ENCODE results near the gene ZNF444.
"Not testable (repeated sequence)": the region's sequence is repeated elsewhere in the genome, so short reads cannot be mapped to it uniquely, and the experiment has no call there.

Gene ZNF444

DNA sequence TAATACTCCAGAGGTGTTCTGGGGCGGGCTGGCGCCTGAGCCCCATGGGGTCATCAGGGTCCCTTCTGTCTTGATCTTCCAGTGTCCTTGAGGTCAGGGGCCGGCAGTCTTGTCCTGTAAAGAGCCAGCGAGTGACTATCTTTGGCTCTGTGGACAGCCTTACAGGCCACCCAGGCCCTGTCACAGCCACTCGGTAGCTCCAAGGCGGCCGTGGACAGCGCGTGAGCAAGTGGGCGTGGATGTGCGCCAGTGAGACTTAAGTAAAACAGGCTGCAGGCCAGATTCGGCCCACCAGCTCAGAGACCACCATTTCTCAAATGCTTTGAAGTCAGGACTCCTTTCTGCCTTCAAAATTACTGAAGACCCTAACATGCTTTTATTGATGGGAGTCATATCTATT is 3.7 kb downstream of the ZNF444 start:
- in situ Hi-C loops (cut with HindIII; ENCODE audit: low sequenced_read_pairs) = no loop called here

DNA sequence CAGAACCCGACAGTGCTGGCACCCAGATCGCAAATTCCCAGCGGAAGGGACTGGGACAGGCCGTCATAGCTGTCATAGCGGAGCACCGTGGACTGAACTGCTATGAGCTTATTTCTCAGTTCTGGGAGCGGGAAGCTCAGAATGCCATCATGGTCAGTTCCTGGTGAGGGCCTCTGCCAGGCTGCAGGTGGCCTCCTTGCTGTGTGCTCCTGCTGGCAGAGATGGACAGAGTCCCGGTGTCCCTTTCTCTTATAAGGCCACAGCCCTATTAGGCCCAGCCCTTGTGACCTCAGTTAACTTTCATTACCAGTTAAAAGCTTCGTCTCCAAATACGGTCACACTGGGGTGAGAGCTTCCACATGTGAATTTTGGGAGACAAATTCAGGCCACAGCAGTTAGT is 4.6 kb downstream of the ZNF444 start:
- in situ Hi-C loops (cut with HindIII; ENCODE audit: low sequenced_read_pairs) = no loop called here

GRCh38 chr19:56146904-56147303 is 5.8 kb downstream of the ZNF444 start:
- in situ Hi-C loops (cut with HindIII; ENCODE audit: low sequenced_read_pairs) = no loop called here

DNA sequence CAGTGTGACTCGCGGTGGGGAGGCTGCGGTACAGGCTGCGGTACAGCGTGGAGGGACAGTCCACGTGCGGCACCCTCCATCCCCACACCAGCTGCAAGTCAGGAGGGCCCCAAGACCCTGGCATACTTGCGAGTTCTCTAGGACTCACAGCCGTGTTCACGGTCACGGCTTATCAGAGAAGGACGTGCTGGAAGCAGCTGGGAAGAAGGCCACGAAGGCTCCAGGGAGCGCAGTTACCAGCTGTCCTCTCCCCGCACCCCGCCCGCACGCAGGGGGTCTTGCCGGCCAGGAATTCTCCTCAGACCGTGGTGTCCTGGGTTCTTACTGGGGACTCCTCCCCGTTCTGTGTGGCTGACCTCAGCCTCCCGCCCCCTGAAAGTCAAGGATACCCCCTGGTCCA is 6.2 kb downstream of the ZNF444 start:
- in situ Hi-C loops (cut with HindIII; ENCODE audit: low sequenced_read_pairs) = no loop called here

GRCh38 chr19:56148096-56148495 is 7.0 kb downstream of the ZNF444 start:
- in situ Hi-C loops (cut with HindIII; ENCODE audit: low sequenced_read_pairs) = no loop called here

- in situ Hi-C loops (cut with HindIII; ENCODE audit: low sequenced_read_pairs) = not testable (repeated sequence)
These were observed 8.0 kb downstream of the ZNF444 start for GRCh38 chr19:56148955-56149655.

DNA sequence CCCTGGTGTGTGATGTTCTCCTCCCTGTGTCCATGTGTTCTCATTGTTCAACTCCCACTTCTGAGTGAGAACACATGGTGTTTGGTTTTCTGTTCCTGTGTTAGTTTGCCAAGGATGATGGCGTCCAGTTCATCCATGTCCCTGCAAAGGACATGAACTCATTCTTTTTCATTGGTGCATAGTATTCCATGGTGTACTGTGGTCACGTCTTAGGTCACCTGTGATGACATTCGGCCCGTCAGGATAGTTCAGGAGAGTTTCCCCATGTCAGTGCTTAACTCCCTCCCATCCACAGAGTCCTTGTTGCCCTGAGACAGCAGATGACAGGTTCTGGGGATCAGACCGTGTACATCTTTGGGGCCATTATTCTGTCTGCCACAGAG is 8.6 kb downstream of the ZNF444 start:
- in situ Hi-C loops (cut with HindIII; ENCODE audit: low sequenced_read_pairs) = no loop called here

GRCh38 chr19:56150358-56150757 is 9.3 kb downstream of the ZNF444 start:
- in situ Hi-C loops (cut with HindIII; ENCODE audit: low sequenced_read_pairs) = no loop called here

DNA sequence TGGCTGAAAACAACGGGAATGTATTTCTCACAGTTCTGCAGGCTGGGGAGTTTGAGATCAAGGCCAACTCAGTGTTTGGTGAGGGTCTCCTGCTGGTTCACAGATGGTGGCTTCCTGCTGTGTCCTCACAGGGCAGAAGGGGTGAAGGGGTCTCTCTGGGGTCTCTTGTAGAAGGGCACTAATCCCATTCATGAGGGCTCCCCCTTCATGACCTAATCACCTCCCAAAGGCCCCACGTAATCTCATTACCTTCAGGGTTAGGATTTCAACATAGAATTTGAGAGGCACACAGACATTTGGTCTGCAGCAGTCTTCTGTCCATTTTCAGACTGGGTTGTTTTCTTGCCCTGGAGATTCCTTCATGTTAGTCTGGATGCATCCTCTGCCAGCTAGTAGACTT is 11.6 kb downstream of the ZNF444 start:
- in situ Hi-C loops (cut with HindIII; ENCODE audit: low sequenced_read_pairs) = no loop called here

DNA sequence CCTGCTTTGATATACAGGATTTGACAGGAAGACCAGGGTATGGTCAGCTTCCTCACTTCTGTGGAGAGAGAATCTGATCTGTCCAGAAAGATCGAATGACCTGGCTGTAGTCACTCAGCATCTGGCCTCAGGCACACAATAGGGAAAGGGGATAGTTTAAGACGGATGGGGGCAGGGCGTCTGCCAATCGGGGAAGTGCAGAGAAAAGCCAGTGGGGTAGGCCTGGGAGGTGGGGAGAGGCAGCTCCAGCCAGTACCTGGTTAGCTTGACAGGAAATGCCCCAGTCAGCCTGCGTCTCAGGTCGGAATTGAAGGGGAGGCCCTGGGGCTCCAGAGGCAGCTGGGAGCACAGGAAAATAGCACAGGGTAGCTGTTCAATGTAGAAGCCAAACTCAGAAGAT is 12.4 kb downstream of the ZNF444 start:
- in situ Hi-C loops (cut with HindIII; ENCODE audit: low sequenced_read_pairs) = no loop called here

DNA sequence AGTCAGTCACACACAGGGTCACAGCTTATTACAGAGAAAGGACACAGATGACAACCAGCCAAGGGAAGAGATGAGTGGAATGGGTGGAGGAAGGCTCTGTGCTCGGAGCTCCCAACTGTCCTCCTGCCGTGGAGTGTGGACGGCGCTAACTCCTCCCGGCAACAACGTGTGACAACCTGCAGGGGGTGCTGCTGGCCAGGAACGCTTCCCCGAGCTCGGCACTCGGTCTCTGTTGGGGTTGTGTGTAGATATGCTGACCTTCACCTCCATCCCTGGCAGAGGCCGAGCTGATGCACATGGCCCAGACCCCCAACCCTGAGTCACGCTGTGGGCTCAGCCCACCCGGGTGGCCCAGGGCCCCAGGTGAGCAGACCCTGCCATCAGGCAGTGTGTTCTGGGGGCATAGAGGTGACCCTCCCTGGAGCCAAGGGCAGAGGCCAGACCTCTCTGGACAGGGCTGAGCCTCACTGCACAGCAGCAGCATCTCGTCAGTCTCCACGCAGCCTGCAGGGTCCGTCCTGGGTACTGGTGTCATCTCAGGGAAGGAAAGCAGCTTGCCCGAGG is 14.1 kb downstream of the ZNF444 start:
- in situ Hi-C loops (cut with HindIII; ENCODE audit: low sequenced_read_pairs) = no loop called here

DNA sequence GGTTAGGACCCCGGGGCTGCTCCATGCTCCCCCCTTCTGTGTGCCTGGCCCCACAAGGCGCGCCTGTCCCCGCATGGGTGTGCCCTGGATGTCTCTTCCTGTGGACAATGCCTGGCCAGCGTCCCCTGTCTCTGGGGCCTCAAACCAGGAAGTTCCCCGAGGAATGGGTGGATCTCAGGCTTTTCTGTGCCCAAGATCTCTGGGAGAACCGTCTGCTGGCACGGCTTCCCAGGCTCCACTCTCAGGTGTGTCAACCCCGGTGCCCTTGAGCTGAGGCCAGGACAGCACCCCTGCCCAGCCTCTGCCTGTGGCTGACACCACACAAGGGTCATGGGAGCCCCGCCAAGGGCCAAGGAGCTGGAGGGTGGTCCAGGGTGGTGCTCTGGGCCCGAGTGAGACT is 15.7 kb downstream of the ZNF444 start:
- in situ Hi-C loops (cut with HindIII; ENCODE audit: low sequenced_read_pairs) = no loop called here

DNA sequence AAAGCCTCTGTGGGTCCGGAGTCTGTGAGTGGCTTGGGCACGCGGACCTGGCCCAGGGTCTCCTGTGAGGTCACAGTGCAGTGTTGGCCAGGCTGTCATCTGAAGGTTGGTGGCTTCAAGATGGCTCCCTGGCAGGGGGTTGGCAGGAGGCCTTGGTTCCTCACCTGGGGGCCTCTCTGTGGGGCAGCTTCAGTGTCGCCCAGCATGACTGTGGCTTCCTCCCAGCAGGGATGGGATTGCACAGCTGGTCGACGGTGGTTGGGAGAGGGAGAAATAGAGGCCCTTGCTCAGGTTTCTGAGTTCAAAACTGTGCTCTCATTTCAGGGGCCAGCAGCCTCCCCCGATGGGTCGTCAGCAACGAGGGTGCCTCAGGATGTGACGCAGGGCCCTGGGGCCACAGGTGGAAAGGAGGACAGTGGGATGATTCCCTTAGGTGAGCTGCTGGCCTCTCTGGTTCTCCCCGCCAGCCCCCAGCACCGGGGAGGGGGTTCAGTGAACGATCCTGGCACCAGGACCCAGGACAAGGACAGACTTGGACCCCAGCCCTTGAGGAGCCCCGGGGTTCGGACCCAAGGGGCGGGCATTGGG is 17.2 kb downstream of the ZNF444 start:
- in situ Hi-C loops (cut with HindIII; ENCODE audit: low sequenced_read_pairs) = no loop called here

DNA sequence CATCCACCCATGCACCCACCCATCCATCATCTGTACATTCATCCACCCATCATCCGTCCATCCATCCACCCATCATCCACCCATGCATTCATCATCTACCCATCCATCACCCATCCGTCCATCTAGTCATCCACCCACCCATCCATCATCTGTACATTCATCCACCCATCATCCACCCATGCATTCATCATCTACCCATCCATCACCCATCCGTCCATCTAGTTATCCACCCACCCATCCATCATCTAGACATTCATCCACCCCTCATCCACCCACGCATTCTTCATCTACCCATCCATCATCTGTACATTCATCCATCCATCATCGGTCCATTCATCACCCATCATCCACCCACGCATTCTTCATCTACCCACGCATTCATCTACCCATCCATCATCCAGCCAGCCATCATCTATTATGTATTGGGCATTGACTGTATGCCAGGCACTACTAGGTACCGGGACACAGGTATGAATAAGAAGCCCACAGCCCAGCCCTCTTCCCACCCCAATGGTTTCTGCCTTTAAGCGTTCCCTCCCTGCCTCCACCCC is 18.0 kb downstream of the ZNF444 start:
- in situ Hi-C loops (cut with HindIII; ENCODE audit: low sequenced_read_pairs) = no loop called here

GRCh38 chr19:56159622-56160271 is 18.7 kb downstream of the ZNF444 start:
- in situ Hi-C loops (cut with HindIII; ENCODE audit: low sequenced_read_pairs) = no loop called here

DNA sequence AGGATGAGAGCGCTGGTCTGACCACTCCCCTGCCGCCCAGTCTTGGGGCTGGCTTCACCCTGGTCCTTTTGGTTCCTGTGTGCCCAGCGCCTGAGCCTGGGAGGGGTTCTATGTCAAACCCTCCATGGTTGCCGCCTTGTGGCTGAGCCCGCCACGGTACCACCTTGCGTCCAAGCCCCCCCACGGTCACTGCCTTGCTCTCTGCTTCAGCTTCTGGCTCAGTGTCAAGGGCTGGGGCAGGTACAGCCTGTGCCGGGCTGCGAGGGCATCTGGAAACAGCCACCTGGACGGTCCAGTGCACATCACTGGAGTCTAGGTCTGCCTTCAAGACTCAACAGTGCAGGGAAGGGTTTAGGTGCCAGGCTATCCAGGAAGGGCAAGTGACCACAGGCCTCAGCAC is 20.4 kb downstream of the ZNF444 start:
- in situ Hi-C loops (cut with HindIII; ENCODE audit: low sequenced_read_pairs) = no loop called here

DNA sequence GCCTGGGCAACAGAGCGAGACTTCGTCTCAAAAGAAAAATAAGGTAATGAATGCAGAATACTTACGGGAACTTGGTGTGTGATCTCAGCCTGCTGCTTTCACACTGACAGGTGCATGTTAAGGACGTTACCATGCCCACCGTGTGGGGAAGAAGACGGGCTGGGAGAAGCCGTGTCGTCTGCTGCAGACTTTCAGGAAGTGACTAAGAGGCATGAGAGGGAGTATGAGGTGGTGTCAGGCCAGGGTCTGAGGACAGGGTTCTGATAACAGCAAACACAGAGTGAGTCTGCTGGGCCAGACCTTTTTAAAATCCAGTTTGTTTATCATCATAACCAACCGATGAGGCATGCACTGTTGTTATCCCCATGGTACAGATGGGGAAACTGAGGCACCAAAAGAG is 21.2 kb downstream of the ZNF444 start:
- in situ Hi-C loops (cut with HindIII; ENCODE audit: low sequenced_read_pairs) = no loop called here

GRCh38 chr19:56163097-56163496 is 22.0 kb downstream of the ZNF444 start:
- in situ Hi-C loops (cut with HindIII; ENCODE audit: low sequenced_read_pairs) = no loop called here

DNA sequence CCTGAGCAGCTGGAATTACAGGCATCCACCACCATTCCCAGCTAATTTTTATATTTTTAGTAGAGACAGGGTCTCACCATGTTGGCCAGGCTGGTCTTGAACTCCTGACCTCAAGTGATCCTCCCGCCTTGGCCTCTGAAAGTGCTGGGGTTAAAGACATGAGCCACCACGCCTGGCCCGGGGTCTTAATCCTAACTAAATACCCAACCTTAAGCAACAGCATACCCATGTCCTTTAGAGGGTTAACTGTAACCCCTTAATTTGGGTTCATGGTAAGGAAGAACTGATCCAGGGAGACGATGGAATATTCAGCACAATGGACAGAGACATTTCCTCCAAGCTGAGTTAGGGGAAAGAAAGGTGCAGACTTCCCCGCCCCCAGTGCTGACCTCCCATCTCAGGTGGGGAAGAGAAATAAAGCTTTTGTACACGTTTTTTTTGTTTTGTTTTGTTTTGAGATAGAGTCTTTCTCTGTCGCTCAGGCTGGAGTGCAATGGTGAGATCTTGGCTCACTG is 26.0 kb downstream of the ZNF444 start:
- in situ Hi-C loops (cut with HindIII; ENCODE audit: low sequenced_read_pairs) = no loop called here

- in situ Hi-C loops (cut with HindIII; ENCODE audit: low sequenced_read_pairs) = no loop called here
These were observed 29.2 kb downstream of the ZNF444 start for GRCh38 chr19:56170261-56170660.

DNA sequence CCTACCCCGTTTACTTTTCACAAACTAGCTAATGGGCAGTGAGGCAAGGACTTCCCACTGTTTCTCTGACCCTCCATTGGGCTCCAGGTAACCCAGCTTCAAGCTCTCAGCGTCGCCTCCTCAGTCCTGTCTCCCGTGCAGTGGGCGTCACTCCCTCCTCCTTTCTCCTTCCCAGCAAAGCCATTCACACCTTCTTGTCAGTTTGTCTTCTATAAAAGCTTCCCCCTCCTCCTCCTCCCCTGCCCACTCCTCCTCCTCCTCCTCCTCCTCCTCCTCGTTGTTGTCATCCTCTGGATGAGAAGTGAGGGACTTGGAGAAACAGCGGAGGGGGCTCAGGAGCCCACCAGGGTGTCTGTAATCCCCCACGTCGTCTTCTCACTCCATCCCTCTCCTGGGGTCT is 33.0 kb downstream of the ZNF444 start:
- in situ Hi-C loops (cut with HindIII; ENCODE audit: low sequenced_read_pairs) = no loop called here

- in situ Hi-C loops (cut with HindIII; ENCODE audit: low sequenced_read_pairs) = no loop called here
These were observed 33.5 kb downstream of the ZNF444 start for GRCh38 chr19:56174550-56174949.
